HG03175 (cell line): ENCODE data around the gene PLIN3.
"Not testable (repeated sequence)": the region's sequence is repeated elsewhere in the genome, so short reads cannot be mapped to it uniquely, and the experiment has no call there.

Experiments
- ATAC-seq: cut with Tn5 transposase; IDR thresholded peaks from one replicate; pipeline ENCODE4 v1.9.1; 2021; ENCODE audit warnings: mild to moderate bottlenecking, moderate library complexity; ENCODE audit not compliant: unreplicated experiment

PLIN3 gene

DNA sequence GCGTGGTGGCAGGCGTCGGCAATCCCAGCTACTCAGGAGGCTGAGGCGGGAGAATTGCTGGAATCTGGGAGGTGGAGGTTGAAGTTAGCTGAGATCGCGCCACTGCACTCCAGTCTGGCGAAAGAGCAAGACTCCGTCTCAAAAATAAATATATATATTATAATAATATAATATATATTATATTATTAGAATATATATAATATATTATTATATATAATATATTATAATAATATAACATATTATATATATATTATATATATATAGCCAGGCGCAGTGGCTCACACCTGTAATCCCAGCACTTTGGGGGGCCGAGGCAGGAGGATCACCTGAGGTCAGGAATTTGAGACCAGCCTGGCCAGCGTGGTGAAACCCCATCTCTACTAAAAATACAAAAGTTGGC, 25.5 kb upstream of the PLIN3 start:
- not testable (repeated sequence) for ATAC-seq

DNA sequence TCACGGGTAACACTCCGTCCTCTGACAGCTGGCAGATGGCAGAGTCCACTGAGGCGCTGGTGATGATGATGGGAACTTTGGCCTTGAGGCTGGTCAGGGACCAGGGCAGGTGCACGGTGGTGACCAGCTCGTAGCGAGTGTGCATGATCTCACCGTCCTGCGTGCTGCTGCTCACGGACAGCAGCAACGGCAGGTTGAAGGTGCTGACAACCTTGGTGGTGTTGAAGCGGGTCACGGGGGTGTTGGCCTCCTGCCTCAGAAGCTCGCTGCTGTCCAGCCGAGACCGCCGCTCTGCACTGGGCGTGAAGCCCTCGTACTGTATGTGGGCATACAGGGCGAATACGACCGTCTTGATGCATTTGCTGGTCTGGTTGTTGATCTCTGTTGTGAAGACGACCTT, 23.6 kb upstream of the PLIN3 start:
- ATAC-seq, result no peak

DNA sequence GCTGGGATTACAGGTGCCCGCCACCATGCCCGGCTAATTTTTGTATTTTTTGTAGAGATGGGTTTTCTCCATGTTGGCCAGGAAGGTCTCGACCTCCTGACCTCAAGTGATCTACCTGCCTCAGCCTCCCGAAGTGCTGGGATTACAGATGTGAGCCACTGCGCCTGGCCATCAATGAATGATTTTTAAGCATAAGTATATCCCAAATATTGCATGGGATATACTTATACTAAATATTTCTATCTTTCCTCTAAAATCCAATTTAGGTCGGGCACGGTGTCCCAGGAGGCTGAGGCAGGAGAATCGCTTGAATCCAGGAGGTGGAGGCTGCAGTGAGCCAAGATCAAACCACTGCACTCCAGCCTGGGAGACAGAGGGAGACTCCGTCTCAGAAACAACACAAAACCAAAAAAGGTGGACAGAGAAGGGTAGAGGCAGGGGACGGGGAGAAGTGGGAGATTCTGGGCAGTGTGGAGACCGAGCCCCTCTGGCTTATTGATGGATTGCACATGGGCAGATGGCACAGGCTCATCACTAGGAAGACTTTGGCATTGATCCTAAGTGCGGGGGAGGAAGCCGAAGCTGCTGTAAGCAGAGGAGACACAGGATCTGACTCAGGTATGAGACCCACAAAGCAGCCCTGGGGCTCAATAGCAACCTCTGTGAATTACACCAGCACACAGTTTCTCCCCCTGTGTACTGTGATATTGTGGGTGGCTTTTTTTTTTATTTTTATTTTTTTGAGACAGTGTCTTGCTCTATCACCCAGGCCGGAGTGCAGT, 21.8 kb upstream of the PLIN3 start:
- ATAC-seq, result no peak

DNA sequence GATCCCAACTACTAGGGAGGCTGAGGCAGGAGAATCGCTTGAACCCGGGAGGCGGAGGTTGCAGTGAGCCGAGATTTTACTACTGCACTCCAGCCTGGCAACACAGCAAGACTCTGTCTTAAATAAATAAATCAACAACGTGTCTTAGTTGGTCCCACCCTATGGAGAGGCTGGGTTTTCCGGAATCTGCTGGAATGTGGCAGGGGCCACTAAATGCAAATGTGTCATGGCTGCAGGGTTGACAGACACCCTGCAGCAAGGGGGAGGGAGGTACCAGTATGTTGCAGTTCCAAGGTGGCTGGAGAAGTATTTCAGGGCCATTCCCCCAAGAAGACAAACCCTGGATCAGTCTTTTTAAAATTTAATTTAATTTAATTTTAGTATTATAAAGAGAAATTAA, 20.3 kb upstream of the PLIN3 start:
- ATAC-seq, result not testable (repeated sequence)

DNA sequence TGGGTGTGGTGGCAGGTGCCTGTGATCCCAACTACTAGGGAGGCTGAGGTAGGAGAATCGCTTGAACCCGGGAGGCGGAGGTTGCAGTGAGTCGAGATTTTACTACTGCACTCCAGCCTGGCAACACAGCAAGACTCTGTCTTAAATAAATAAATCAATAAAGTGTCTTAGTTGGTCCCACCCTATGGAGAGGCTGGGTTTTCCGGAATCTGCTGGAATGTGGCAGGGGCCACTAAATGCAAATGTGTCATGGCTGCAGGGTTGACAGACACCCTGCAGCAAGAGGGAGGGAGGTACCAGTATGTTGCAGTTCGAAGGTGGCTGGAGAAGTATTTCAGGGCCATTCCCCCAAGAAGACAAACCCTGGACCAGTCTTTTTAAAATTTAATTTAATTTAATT, 17.5 kb upstream of the PLIN3 start:
- ATAC-seq, result not testable (repeated sequence)

DNA sequence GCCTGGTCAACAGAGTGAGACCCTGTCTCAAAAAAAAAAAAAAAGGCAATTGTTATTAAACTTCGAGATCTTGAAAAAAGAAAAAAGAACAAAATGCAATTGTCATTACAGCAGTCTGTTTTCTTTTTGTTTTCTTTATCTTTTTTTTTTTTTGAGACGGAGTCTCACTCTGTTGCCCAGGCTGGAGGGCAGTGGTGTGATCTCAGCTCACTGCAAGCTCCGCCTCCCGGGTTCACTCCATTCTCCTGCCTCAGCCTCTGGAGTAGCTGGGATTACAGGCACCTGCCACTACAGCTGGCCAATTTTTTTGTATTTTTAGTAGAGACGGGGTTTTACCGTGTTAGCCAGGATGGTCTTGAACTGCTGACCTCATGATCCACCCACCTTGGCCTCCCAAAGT, 15.4 kb upstream of the PLIN3 start:
- ATAC-seq, result not testable (repeated sequence)

DNA sequence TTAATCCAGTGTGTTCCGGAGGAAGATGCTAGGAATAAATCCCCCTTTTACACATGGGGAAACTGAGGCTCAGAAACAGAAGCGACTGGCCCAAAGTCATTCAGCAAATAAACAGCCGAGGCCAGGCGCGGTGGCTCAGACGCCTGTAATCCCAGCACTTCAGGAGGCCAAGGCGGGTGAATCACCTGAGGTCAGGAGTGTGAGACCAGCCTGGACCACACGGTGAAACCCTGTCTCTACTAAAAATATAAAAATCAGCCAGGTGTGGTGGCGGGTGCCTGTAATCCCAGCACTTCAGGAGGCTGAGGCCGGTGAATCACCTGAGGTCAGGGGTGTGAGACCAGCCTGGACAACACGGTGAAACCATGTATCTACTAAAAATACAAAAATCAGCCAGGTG, 11.6 kb upstream of the PLIN3 start:
- no peak for ATAC-seq

DNA sequence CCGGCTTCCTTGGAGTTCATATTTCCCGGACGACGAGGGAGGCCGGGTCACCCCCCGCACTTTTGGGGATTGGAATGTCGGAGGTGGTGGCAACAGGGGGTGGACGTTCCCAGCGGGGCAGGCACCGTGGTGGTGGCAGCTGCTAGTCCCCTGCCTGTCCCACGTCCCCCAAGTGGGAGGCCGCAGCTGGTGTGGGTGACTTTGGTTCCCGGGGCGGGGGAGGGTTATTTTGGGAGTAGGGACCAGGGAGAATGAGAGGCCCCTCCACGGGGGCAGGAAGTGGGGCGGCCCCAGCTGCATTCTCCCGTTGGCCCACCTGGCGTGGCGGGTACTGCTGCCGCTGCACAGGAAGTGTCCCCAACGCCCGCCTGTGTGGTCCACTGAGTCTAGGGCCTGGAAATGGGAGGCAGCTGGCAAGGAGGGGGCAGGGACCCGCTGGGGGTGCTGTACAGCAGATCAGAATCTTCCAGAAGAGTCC, 11.1 kb upstream of the PLIN3 start:
- no peak for ATAC-seq

DNA sequence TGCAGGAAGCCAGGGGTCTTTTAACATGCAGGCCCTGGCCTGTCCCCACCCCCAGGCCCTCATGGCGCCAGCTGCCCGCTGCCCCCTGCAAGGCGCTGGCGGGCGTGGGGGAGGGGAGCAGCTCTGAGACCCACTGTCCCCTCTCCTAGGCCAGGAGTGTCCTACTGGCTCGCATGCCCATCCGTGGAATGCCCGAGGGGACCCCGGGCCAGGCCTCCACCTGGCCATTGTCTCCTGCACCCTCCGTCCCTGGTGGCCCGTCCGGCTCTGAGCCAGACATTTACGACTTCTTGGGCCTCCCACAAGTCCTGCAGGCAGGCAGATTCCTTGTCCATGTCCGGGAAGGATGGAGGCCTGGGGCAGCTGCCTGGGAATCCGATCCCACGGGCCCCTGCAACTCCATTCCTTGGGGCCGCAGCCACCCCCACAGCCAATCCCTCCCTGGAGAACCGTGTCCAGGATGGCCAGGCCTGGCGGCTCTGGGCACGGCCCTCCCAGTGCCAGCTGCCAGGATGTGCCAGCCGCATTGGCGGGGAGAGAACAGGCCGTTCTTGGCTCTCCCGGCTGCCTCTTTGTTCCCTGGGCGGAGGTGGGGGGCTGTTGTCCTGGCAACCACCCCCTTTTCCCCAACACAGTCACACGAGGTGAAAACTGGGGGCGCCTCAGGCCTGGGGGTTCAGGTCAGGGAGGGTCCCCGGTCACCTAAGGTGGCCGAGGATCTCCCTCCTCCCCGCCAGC, 10.5 kb upstream of the PLIN3 start:
- no peak for ATAC-seq

DNA sequence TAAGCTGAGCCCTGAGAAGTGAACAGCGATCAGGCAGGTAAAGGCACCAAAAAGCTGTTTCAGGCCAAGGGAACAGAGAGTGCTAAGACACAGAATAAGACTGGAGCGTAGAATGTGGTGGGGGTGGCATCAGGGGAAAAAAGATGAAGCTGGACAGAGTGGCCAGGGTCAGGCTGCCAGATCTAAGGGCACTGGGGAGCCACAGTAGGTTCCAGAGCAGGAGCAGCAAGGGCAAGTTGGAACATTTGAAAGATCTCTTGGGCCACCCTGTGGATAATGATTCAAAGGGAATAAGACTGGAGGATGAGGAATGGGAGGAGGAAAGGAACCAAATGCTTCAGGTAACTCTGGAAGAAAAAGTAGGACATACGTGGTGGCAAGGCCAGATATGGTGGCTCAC, 6.5 kb upstream of the PLIN3 start:
- no peak for ATAC-seq

DNA sequence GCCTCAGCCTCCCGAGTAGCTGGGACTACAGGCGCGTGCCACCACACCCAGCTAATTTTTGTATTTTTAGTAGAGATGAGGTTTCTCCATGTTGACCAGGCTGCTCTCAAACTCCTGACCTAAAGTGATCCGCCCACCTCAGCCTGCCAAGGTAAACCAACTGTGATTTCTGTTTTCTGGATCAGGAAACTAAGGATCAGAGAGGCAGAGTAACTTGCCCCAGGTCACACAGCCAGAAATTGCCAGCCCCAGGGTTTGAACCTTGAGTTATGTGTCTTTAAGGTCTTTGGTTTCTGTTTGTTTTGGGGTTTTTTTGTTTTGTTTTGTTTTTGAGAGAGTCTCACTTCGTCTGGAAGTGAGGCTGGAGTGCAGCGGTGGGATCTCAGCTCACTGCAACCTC, 4.2 kb upstream of the PLIN3 start:
- ATAC-seq, result no peak

DNA sequence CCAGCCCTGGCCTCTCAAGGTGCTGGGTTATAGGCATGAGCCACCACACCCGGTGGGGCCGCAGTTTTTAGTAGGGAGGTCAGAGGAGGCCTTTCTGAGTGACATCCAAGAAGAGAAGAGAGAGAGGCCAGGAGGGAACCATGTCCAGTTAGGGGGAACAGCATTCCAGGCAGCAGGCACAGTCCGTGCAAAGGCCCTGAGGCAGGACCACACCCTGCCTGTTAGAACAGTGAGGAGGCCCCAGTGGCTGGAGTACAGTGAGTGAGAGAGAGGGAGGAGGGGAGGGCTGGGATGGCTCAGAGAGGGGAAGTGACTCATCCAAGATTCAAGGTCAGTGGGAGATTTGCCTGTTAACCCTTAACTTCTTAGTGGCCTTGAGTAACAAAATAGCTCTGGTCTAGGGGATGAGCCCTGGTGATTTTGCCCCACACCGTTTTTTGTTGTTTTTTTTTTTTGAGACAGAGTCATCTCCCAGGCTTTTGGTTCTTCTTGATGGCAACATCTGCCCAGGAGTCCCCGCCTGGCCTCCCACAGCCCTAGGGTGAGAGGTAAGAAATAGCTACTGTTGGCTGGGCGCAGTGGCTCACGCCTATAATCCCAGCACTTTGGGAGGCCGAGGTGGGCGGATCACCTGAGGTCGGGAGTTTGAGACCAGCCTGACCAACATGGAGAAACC, 2.7 kb upstream of the PLIN3 start:
- ATAC-seq, result no peak

DNA sequence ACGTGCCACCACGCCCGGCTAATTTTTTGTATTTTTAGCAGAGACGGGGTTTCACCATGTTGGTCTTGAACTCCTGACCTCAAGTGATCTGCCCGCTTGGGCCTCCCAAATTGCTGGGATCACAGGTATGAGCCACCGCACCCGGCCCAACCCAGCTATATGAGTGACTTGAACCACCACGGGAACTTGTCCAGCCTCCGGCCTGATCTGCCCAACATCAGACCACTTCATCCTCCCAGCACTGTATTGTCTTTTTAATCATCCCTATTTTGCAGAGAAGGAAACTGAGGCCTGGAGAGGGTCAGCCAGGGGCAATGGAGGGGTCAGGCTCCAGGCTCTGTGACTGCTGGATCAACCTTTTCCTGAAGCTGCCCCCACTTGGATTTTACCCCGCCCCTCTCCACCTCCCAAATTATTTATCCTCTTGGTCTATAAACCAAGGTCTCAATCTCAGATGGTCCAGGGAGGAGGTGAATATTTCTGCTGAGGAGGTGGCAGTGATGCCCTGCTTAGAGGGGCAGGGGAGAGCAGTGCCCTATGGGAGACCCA, 893 bp upstream of the PLIN3 start:
- ATAC-seq, result no peak

DNA sequence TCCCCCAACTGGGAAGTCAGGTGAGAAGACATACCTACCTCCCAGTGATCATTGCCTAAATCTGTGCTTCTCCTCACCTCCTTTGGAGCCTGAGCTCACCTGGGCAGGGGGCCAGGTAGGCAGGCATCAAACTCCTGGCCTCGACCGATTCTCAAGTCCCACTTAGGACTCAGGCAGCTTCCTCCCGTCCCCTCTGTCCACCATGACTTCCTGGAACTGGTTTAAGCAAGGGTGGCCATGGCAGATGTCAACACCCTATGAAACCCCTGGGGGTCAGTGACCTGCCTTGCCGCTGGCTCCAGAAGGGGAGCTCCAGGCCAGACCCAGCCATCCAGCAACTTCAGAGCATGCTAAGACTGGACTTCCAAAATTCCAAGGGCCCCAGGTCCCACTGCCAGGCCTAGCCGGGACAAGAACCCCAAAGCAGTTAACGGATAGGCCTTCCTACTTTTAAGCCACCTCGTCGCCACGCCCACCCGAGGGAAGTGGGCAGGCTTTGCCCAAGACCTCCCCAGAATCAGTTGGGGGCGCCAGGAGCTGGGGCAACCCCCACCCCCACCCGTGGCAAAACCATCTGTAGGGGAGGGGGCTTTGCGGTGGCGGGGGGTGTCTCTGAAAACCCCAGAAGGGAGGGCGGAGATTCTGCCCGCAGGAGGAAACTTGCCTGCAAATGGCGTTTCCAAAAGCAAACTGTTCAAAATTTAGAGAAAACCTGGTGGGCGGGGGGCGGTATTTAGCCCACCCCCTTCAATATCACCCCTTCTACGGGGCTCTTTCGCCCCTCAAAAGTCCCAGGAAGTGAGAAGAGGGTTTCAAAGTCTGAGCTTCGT, 657 bp downstream of the PLIN3 start:
- ATAC-seq, result no peak

DNA sequence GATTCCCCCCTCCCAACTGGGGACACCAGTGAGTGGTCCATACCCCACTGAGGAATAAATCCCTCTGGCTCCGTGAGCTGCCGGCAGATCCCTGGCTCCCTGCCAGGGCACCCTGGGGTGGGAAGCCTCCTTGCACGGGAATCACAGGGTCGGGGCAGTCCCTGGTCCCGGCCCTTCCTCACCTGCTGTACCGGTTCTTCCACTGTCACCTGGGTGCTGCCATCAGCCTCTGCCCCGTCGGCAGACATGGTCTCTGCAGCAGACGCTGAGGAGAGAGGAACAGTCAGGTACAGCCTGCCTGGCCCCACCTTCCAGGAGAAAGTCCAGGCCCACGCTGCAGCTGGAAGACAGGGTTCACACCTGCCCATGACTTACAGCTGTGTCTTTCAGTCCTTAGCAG, 6.3 kb downstream of the PLIN3 start:
- no peak for ATAC-seq

DNA sequence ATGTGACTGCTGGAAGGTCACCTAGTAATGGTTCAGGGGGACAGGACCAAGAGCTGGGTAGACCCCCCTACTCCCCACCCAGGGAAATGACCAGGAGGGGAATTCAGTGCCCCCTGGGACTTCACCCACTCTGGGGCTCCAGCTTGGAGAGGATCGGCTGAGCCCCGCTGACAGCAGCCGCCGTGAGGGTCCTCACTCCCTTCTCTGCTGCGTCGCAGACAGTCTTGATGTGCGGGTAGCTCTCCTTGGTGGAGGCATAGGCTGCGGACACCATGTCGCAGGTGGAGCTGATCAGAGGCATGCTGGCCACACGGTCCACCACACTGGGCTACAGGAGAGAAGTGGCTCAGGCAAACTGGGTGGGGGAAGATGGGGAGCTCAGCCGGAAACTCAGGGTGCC, 7.8 kb downstream of the PLIN3 start:
- ATAC-seq, result no peak

DNA sequence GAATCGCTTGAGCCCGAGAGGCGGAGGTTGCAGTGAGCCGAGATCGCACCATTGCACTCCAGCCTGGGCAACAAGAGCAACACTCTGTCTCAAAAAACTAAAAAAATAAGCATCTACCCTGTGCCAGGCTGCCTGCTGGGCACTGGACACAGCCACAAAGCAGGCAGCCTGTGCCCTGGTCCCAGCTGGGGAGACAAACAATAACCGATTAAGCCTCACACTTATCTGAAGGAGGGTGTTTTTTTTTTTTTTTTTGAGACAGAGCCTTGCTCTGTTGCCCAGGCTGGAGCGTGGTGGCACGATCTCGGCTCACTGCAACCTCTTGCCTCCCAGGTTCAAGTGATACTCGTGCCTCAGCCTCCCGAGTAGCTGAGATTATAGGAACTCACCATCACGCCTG, 11.0 kb downstream of the PLIN3 start:
- not testable (repeated sequence) for ATAC-seq

DNA sequence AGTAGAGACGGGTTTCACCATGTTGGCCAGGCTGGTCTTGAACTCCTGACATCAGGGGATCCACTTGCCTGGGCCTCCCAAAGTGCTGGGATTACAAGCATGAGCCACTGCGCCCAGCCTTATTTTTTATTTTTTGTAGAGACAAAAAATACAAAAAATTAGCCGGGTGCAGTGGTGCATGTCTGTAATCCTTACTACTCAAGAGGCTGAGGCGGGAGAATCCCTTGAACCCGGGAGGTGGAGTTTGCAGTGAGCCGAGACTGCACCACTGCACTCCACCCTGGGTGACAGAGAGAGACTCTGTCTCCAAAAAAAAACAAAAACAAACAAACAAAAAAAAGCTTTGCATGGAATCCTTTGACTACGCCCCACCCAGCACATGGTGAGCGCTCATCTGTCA, 14.0 kb downstream of the PLIN3 start:
- ATAC-seq, result not testable (repeated sequence)

DNA sequence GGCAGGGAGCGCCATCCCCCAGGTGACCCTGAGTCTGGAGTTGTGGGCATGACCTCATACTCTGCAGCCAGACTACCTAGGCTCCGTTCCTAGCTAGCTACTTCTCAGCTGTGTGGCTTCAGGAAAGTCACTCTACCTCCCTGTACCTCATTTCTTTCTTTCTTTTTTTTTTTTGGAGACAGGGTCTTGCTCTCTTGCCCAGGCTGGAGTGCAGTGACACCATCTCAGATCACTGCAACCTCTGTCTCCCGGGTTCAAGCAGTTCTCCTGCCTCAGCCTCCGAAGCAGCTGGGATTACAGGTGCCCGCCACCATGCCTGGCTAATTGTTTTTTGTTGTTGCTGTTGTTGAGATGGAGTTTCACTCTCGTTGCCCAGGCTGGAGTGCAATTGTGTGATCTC, 15.0 kb downstream of the PLIN3 start:
- no peak for ATAC-seq

DNA sequence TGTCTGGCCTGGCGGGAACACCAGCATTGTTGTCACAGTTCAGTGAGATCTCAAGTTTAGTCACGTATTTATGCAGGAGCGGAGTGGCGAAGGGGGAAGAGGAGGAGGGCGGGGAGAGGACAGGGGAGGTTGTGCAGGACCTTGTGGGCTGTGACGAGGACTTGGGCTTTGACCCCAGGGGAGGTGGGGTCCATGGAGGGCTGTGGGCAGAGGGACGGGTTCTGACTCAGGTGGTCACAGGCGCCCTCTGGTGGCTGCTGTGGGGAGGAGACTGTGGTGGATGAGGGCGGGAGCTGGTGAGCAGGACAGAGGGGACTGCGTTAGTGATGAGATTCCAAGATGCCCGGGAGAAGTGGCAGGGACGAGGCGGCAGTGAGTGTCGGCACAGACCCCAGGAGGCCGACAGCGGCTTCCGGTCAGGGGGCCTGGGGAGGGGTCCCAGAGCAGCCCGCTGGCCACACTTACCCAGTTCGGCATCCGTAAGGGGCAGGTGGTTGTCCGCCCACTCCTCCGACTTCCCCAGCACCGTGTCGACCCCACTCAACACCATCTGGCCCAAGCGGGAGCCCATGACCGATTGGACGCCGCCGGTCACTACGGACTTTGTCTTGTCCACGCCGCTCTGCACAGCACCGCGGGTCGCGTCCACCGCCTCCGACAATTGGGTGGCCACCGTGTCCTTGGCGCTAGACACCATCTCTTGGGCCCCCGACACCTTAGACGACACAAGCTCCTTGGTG, 15.7 kb downstream of the PLIN3 start:
- ATAC-seq, result no peak
